OCI-LY3 (cell line): ENCODE data around the gene KDELR1.

Source experiments
- EZH2phosphoT487 ChIP-seq: fragments of 200-600 bp; shearing (Covaris generic); IDR thresholded peaks from 2 replicates; pipeline ENCODE4 v1.6.1; 2018; ENCODE audit warnings: antibody characterized with exemption, mixed run types, low read depth
- TF ChIP-seq, protein P1 (sequence below): fragments of 200-600, 300-600 bp; sonication (generic); IDR thresholded peaks from 2 replicates; pipeline ENCODE4 v1.5.1; 2014; ENCODE audit warnings: antibody characterized with exemption, low read length, low read depth

- TF ChIP-seq, protein P1, sequence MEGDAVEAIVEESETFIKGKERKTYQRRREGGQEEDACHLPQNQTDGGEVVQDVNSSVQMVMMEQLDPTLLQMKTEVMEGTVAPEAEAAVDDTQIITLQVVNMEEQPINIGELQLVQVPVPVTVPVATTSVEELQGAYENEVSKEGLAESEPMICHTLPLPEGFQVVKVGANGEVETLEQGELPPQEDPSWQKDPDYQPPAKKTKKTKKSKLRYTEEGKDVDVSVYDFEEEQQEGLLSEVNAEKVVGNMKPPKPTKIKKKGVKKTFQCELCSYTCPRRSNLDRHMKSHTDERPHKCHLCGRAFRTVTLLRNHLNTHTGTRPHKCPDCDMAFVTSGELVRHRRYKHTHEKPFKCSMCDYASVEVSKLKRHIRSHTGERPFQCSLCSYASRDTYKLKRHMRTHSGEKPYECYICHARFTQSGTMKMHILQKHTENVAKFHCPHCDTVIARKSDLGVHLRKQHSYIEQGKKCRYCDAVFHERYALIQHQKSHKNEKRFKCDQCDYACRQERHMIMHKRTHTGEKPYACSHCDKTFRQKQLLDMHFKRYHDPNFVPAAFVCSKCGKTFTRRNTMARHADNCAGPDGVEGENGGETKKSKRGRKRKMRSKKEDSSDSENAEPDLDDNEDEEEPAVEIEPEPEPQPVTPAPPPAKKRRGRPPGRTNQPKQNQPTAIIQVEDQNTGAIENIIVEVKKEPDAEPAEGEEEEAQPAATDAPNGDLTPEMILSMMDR: no peak
- no peak for TF ChIP-seq EZH2phosphoT487
Observed at GRCh38 chr19:48413879-48414587, 22.7 kb upstream of the KDELR1 start.
